Caco-2 (cell line): ENCODE measurements around the gene TMEM132C. TPM values are rescaled to one million over a fixed set of nuclear protein-coding genes. Genes with fewer than 3 reads are reported as not detected.

Source experiments
- BruUV-seq: library from RNA; stranded (reverse); fragments of 400-500 nt; replicated peaks from 2 replicates; lab custom pipeline; 2021; lab: Mats Ljungman, UMichigan
- CTCF ChIA-PET: fragments of 300-600 bp; sonication (Branson Sonifier 250); formaldehyde crosslinking; loops from one replicate; lab custom pipeline; 2022; ENCODE audit warnings: antibody characterized with exemption; lab: Charles Lee
- POLR2A ChIA-PET: fragments of 300-600 bp; sonication (Branson Sonifier 250); formaldehyde crosslinking; loops from one replicate; lab custom pipeline; 2022; ENCODE audit warnings: antibody characterized with exemption; lab: Charles Lee
- DNase-seq, 2 experiments: peaks; one replicate each; pipeline versions ENCODE4 v3.0.0 to v3.0.0-alpha.2; 2020 to 2022
- H3K27me3 ChIP-seq: replicated peaks from 2 replicates; pipeline ENCODE4 v1.6.0; 2011; ENCODE audit warnings: low read length; ENCODE audit not compliant: control insufficient read depth, insufficient read depth
- H3K36me3 ChIP-seq: 2 replicates; pipeline ENCODE4 v1.5.1; 2011; ENCODE audit warnings: low read length; ENCODE audit not compliant: control insufficient read depth, insufficient read depth
- H3K4me1 ChIP-seq: fragments of 250-450 bp; sonication (Bioruptor Pico); 2 replicates; pipeline ENCODE4 v1.5.1; 2020; ENCODE audit warnings: mild to moderate bottlenecking
- H3K4me3 ChIP-seq: 2 replicates; pipeline ENCODE4 v1.5.1; 2011; ENCODE audit warnings: low read depth, mild to moderate bottlenecking, control low read depth, low read length
- H3K9me3 ChIP-seq: fragments of 250-450 bp; sonication (Bioruptor Pico); 2 replicates; pipeline ENCODE4 v1.5.1; 2020; ENCODE audit warnings: mild to moderate bottlenecking, moderate library complexity
- H3K27ac Mint-ChIP-seq: one replicate; pipeline ENCODE4 v1.8.0; 2022; ENCODE audit warnings: mixed read lengths; ENCODE audit not compliant: unreplicated experiment
- H3K27me3 Mint-ChIP-seq: one replicate; pipeline ENCODE4 v1.8.0; 2022; ENCODE audit warnings: mixed read lengths; ENCODE audit not compliant: insufficient read depth, unreplicated experiment
- H3K36me3 Mint-ChIP-seq: one replicate; pipeline ENCODE4 v1.8.0; 2022; ENCODE audit warnings: mild to moderate bottlenecking, mixed read lengths; ENCODE audit not compliant: insufficient read depth, unreplicated experiment
- H3K4me1 Mint-ChIP-seq: one replicate; pipeline ENCODE4 v1.8.0; 2022; ENCODE audit warnings: low read depth, mixed read lengths; ENCODE audit not compliant: unreplicated experiment
- H3K4me3 Mint-ChIP-seq: one replicate; pipeline ENCODE4 v1.8.0; 2022; ENCODE audit warnings: mild to moderate bottlenecking, moderate library complexity, mixed read lengths; ENCODE audit not compliant: unreplicated experiment
- H3K9me3 Mint-ChIP-seq: one replicate; pipeline ENCODE4 v1.8.0; 2022; ENCODE audit warnings: mixed read lengths; ENCODE audit not compliant: unreplicated experiment
- intact Hi-C: fragments of 100-400 bp; cut with micrococcal nuclease; formaldehyde crosslinking; loops from one replicate; pipeline ENCODE4 v1.10.0; 2022; ENCODE audit not compliant: unreplicated experiment
- total RNA-seq: library from RNA; stranded (reverse); gene quantifications from 2 replicates; pipeline ENCODE4 v1.2.3, GENCODE V29; 2022
- TF ChIP-seq, protein P1 (sequence below), 2 experiments: fragments of 200-600 bp in 1 of 2; IDR thresholded peaks; 1 replicate in 1 of 2; 2 replicates in 1 of 2; pipeline versions ENCODE4 v1.5.1 to v1.8.0; 2011 to 2022; ENCODE audit warnings: antibody characterized with exemption in 1 of 2, control low read depth in 1 of 2, inconsistent platforms in 1 of 2, low read depth in 1 of 2, low read length in 1 of 2, mild to moderate bottlenecking in 1 of 2, moderate library complexity in 1 of 2; ENCODE audit not compliant: insufficient read depth in 1 of 2, severe bottlenecking in 1 of 2, unreplicated experiment in 1 of 2

The TMEM132C gene
- total RNA-seq, 1 experiment from 2014 or later: not detected

DNA sequence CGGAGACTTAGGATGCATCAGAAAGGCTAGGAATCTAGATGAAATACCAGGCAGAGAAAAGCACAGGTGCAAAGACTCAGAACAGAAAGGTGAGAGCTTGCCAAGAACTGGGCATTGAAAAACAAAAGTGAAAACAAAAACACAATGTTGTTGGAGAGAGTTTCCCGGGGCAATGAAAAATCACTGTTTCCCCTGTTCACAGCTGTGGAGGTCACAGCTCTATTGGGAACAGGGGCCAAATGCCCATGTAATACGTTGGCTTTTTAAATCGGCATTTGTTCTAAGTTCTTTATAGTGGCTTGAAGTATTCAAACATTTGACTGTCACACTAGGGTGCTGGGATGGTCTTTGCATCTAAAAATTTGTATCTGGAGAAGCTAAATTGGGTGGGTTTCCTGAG lies 448.5 kb downstream of the TMEM132C start:
- H3K4me1 Mint-ChIP-seq: no peaks in the 10 kb centered on the region

DNA sequence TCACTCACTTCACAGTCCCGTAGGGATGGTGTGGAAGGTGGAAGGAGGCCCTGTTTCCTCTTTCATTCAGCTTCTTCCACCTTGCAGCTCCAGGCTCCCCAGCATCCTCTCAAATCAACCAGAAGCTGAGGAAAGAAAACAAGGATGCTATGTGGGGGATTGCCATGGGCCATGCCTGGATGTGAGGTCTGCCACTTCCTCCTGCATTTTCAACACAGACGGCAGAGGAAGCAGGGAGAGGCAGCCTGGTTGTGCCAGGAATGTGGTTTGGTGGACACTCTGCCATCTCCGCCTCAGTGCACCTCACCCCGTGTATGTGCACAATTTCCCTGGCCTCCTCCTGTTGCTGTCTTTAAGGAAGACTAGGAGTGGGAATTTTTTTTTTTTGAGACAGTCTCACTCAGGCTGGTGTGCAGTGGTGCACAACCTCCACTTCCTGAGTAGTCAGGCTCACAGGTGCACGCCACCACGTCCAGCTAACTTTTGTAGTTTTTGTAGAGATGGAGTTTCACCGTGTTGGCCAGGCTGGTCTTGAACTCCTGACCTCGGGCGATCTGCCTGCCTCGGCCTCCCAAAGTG lies 457.6 kb downstream of the TMEM132C start:
- POLR2A ChIA-PET: no interaction called here
- no peak overlapping the region for H3K27ac Mint-ChIP-seq
- no peak for DNase-seq
- BruUV-seq: no TSS peak
- no peaks in the 10 kb centered on the region for H3K36me3 ChIP-seq
- TF ChIP-seq, protein P1, sequence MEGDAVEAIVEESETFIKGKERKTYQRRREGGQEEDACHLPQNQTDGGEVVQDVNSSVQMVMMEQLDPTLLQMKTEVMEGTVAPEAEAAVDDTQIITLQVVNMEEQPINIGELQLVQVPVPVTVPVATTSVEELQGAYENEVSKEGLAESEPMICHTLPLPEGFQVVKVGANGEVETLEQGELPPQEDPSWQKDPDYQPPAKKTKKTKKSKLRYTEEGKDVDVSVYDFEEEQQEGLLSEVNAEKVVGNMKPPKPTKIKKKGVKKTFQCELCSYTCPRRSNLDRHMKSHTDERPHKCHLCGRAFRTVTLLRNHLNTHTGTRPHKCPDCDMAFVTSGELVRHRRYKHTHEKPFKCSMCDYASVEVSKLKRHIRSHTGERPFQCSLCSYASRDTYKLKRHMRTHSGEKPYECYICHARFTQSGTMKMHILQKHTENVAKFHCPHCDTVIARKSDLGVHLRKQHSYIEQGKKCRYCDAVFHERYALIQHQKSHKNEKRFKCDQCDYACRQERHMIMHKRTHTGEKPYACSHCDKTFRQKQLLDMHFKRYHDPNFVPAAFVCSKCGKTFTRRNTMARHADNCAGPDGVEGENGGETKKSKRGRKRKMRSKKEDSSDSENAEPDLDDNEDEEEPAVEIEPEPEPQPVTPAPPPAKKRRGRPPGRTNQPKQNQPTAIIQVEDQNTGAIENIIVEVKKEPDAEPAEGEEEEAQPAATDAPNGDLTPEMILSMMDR (IDR thresholded peaks at IDR 0.05; ENCODE audit: insufficient read depth in 1 of 2, low read depth in 1 of 2, low read length in 1 of 2, severe bottlenecking in 1 of 2, unreplicated experiment in 1 of 2): no peak
- no peaks in the 10 kb centered on the region for H3K27me3 Mint-ChIP-seq
- H3K4me3 ChIP-seq: no peak overlapping the region
- no peaks in the 10 kb centered on the region for H3K4me1 Mint-ChIP-seq
- no peak overlapping the region for H3K4me3 Mint-ChIP-seq
- no peaks in the 10 kb centered on the region for H3K27me3 ChIP-seq
- no peaks in the 10 kb centered on the region for H3K36me3 Mint-ChIP-seq
- intact Hi-C loops: loop anchor here (5.0 kb wide), 1 partner anchor 742 kb away; no protein-coding TSS in a partner anchor
- H3K9me3 Mint-ChIP-seq: no peaks in the 10 kb centered on the region
- H3K9me3 ChIP-seq: no peaks in the 10 kb centered on the region
- no peaks in the 10 kb centered on the region for H3K4me1 ChIP-seq
- CTCF ChIA-PET: no interaction called here

More for the DNA sequence above, 448.5 kb downstream of the TMEM132C start:
- TF ChIP-seq, protein P1 (IDR thresholded peaks at IDR 0.05; ENCODE audit: insufficient read depth in 1 of 2, low read depth in 1 of 2, low read length in 1 of 2, severe bottlenecking in 1 of 2, unreplicated experiment in 1 of 2): no peak
- Histone ChIP-seq H3K9me3 (no peaks in the 10 kb centered on the region), H3K4me1 (no peaks in the 10 kb centered on the region), H3K36me3 (no peaks in the 10 kb centered on the region), H3K27me3 (no peaks in the 10 kb centered on the region), H3K4me3 (no peak overlapping the region)
- BruUV-seq: no TSS peak
- Mint-ChIP-seq H3K27me3 (peaks cover 4% of the 10 kb centered on the region), H3K36me3 (no peaks in the 10 kb centered on the region), H3K9me3 (no peaks in the 10 kb centered on the region), H3K4me3 (no peak overlapping the region), H3K27ac (no peak overlapping the region)
- DNase-seq: no peak
- ChIA-PET CTCF (no interaction called here), POLR2A (no interaction called here)
- intact Hi-C loops: no loop called here

DNA sequence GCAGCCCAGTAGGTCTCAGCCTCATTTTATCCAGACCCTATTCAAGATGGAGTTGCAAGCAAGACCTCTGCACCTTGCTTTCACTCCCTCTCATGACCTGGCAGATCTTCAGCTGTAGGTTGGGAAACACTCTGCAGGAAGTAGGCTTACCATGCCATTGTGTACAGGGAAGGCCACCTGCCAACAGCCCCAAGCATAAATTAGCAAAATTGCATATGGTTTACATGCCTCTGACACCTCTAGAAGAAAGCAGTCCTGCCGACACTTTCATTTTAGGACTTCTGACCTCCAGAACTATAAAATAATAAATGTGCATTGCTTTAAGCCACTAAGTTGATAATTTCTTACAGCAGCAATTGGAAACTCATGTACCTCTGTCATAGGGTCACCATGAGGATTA lies 459.9 kb downstream of the TMEM132C start:
- no peaks in the 10 kb centered on the region for H3K4me1 Mint-ChIP-seq
- no peaks in the 10 kb centered on the region for H3K36me3 ChIP-seq
- H3K27ac Mint-ChIP-seq: no peak overlapping the region
- BruUV-seq: no TSS peak
- H3K4me3 Mint-ChIP-seq: no peak overlapping the region
- H3K36me3 Mint-ChIP-seq: no peaks in the 10 kb centered on the region
- no peaks in the 10 kb centered on the region for H3K27me3 Mint-ChIP-seq
- H3K27me3 ChIP-seq: no peaks in the 10 kb centered on the region
- H3K9me3 ChIP-seq: no peaks in the 10 kb centered on the region
- no peak for DNase-seq
- no peak overlapping the region for H3K4me3 ChIP-seq
- POLR2A ChIA-PET: no interaction called here
- TF ChIP-seq, protein P1 (IDR thresholded peaks at IDR 0.05; ENCODE audit: insufficient read depth in 1 of 2, low read depth in 1 of 2, low read length in 1 of 2, severe bottlenecking in 1 of 2, unreplicated experiment in 1 of 2): no peak
- intact Hi-C loops: no loop called here
- no peaks in the 10 kb centered on the region for H3K4me1 ChIP-seq
- CTCF ChIA-PET: no interaction called here
- no peaks in the 10 kb centered on the region for H3K9me3 Mint-ChIP-seq
